Endothelial cell of umbilical vein (primary cell): ENCODE data around the gene STX1A. TPM values are rescaled to one million over a fixed set of nuclear protein-coding genes. Genes with fewer than 3 reads are reported as not detected.

ENCODE experiments used
- BruUV-seq: library from RNA; stranded (reverse); fragments of 400-500 nt; replicated peaks from 2 replicates; lab custom pipeline; 2021; lab: Mats Ljungman, UMichigan
- CTCF ChIA-PET: fragments of 300-600, 350-600 bp; sonication (Branson Sonifier 250); formaldehyde crosslinking; loops from one replicate; lab custom pipeline; 2021; ENCODE audit warnings: antibody characterized with exemption, inconsistent platforms; lab: Charles Lee
- POLR2A ChIA-PET: fragments of 300-600, 350-600 bp; sonication (Branson Sonifier 250); formaldehyde crosslinking; loops from one replicate; lab custom pipeline; 2021; ENCODE audit warnings: antibody characterized with exemption, inconsistent platforms; lab: Charles Lee
- DNase-seq: peaks from one replicate; pipeline ENCODE4 v3.0.0-alpha.2; 2011; ENCODE audit warnings: low read depth, low spot score
- FAIRE-seq: peaks from 2 replicates; lab custom pipeline; 2011; peaks lifted over from hg19 to GRCh38; lab: Jason Lieb, UNC
- H2AFZ ChIP-seq: 2 replicates; pipeline ENCODE4 v1.6.0; 2012; ENCODE audit warnings: low read depth, low read length, control low read depth, inconsistent platforms
- H3K27ac ChIP-seq: 2 replicates; pipeline ENCODE4 v1.5.1; 2011; ENCODE audit warnings: low read depth, mild to moderate bottlenecking, control low read depth, low read length, moderate library complexity; ENCODE audit not compliant: insufficient read depth
- H3K27me3 ChIP-seq, 2 experiments: 2 replicates each; pipeline versions ENCODE4 v1.6.0 to v1.6.1; 2011; ENCODE audit warnings: low read length in 2 of 2, mixed read lengths in 1 of 2; ENCODE audit not compliant: control insufficient read depth in 2 of 2, insufficient read depth in 2 of 2
- H3K36me3 ChIP-seq, 2 experiments: 2 replicates in 1 of 2; 3 replicates in 1 of 2; pipeline ENCODE4 v1.5.1; 2011; ENCODE audit warnings: low read length in 2 of 2, mild to moderate bottlenecking in 1 of 2, moderate library complexity in 1 of 2; ENCODE audit not compliant: control insufficient read depth in 2 of 2, insufficient read depth in 2 of 2; ENCODE audit errors: extremely low read depth in 1 of 2
- H3K4me1 ChIP-seq: 3 replicates; pipeline ENCODE4 v1.5.1; 2011; ENCODE audit warnings: mild to moderate bottlenecking, low read length; ENCODE audit not compliant: control insufficient read depth, insufficient read depth; ENCODE audit errors: extremely low read depth
- H3K4me2 ChIP-seq: 2 replicates; pipeline ENCODE4 v1.6.1; 2011; ENCODE audit warnings: low read length, control low read depth, mixed read lengths; ENCODE audit not compliant: insufficient read depth
- H3K4me3 ChIP-seq, 3 experiments: fragments of 200-600 bp in 1 of 3; sonication (generic), shearing (Covaris generic) in 1 of 3; replicated peaks in 1 of 3; 2 replicates each; pipeline ENCODE4 v1.5.1; 2011 to 2016; ENCODE audit warnings: control low read depth in 3 of 3, low read length in 3 of 3, mild to moderate bottlenecking in 2 of 3, inconsistent platforms in 1 of 3, low read depth in 1 of 3, moderate library complexity in 1 of 3; ENCODE audit not compliant: insufficient read depth in 1 of 3
- H3K79me2 ChIP-seq: 2 replicates; pipeline ENCODE4 v1.6.0; 2012; ENCODE audit warnings: low read length, inconsistent platforms; ENCODE audit not compliant: control insufficient read depth, insufficient read depth
- H3K9ac ChIP-seq: replicated peaks from 2 replicates; pipeline ENCODE3; 2011; ENCODE audit warnings: low read length, control low read depth; ENCODE audit not compliant: insufficient read depth; ENCODE audit errors: extremely low read depth
- H3K9me1 ChIP-seq: replicated peaks from 3 replicates; pipeline ENCODE4 v1.6.0; 2011; ENCODE audit warnings: mild to moderate bottlenecking, low read length; ENCODE audit not compliant: control insufficient read depth, insufficient read depth; ENCODE audit errors: extremely low read depth
- H3K9me3 ChIP-seq: replicated peaks from 2 replicates; pipeline ENCODE4 v1.5.1; 2012; ENCODE audit warnings: low read length, inconsistent platforms; ENCODE audit not compliant: control insufficient read depth, insufficient read depth
- H4K20me1 ChIP-seq: replicated peaks from 2 replicates; pipeline ENCODE3; 2011; ENCODE audit warnings: mild to moderate bottlenecking, low read length; ENCODE audit not compliant: control insufficient read depth, insufficient read depth; ENCODE audit errors: extremely low read depth
- CTCF ChIP-seq, 2 donors: IDR thresholded peaks; 1 replicate in 1 of 2; 2 replicates in 1 of 2; pipeline ENCODE4 v1.5.1; 2011; ENCODE audit warnings: low read length in 2 of 2, mild to moderate bottlenecking in 2 of 2, moderate library complexity in 2 of 2, control low read depth in 1 of 2, inconsistent platforms in 1 of 2, low read depth in 1 of 2; ENCODE audit not compliant: insufficient read depth in 1 of 2; ENCODE audit errors: extremely low read depth in 1 of 2
- EZH2 ChIP-seq: IDR thresholded peaks from 2 replicates; pipeline ENCODE4 v1.6.1; 2012; ENCODE audit warnings: borderline replicate concordance, low read depth, mild to moderate bottlenecking, moderate library complexity, low read length, inconsistent platforms; ENCODE audit not compliant: severe bottlenecking
- FOS ChIP-seq: IDR thresholded peaks from 2 replicates; pipeline ENCODE4 v1.6.1; 2011; ENCODE audit warnings: mild to moderate bottlenecking, low read length, moderate library complexity, borderline replicate concordance; ENCODE audit not compliant: insufficient read depth
- GATA2 ChIP-seq: IDR thresholded peaks from 2 replicates; pipeline ENCODE4 v1.7.0; 2011; ENCODE audit warnings: low read depth, mild to moderate bottlenecking, moderate library complexity, mixed read lengths, low read length; ENCODE audit not compliant: insufficient read length, insufficient read depth
- JUN ChIP-seq: IDR thresholded peaks from 2 replicates; pipeline ENCODE4 v1.6.1; 2011; ENCODE audit warnings: borderline replicate concordance, low read depth; ENCODE audit not compliant: insufficient read length, insufficient read depth
- MAX ChIP-seq: IDR thresholded peaks from 2 replicates; pipeline ENCODE4 v1.6.1; 2011; ENCODE audit not compliant: insufficient read depth, insufficient read length
- MYC ChIP-seq: IDR thresholded peaks from one replicate; pipeline ENCODE4 v1.6.1; 2011; ENCODE audit warnings: mild to moderate bottlenecking, low read depth, low read length
- POLR2A ChIP-seq: IDR thresholded peaks from 2 replicates; pipeline ENCODE4 v1.6.1; 2012; ENCODE audit warnings: low read depth, mild to moderate bottlenecking, control low read depth, low read length
- POLR2AphosphoS5 ChIP-seq: IDR thresholded peaks from 2 replicates; pipeline ENCODE4 v1.6.1; 2012; ENCODE audit warnings: low read depth, mild to moderate bottlenecking, control low read depth, low read length, moderate library complexity; ENCODE audit not compliant: insufficient read depth
- dilution Hi-C: fragments of 300-500 bp; cut with MboI; formaldehyde crosslinking; loops from one replicate; pipeline ENCODE4 v1.15.0; 2019; ENCODE audit warnings: low sequenced_read_pairs; ENCODE audit not compliant: extremely low pct_ligation_motif_present
- intact Hi-C: fragments of 100-400 bp; cut with micrococcal nuclease; formaldehyde crosslinking; loops from one replicate; pipeline ENCODE4 v1.10.0; 2022
- polyA plus RNA-seq, 4 experiments: library from polyadenylated mRNA; depleted of rRNA in 3 of 4; stranded (reverse) in 3 of 4; unstranded in 1 of 4; fragments of >200 nt; gene quantifications; 2 replicates each; pipeline versions ENCODE4 v1.2.1 to v1.2.3, GENCODE V29; 2011 to 2012; ENCODE audit warnings: missing spikeins in 1 of 4
- total RNA-seq: library from RNA; stranded (reverse); gene quantifications from 2 replicates; pipeline ENCODE4 v1.2.3, GENCODE V29; 2021

STX1A gene
- total and polyA plus RNA-seq, 2 donors (not counting 3 experiments of a cell fraction or from before 2014, with no cell fraction given): 13.1 to 20.8 TPM

GRCh38 chr7:73706126-73707044 lies 13.1 kb downstream of the STX1A start:
- ChIA-PET CTCF (interaction anchor here (0.9 to 3.5 kb wide), 6 partner anchors 8 to 100 kb away, joined by 4 to 25 read pairs (median 10); partner anchors contain the start of gene STX1A), POLR2A (no interaction called here)
- no peak for TF ChIP-seq POLR2AphosphoS5
- TF ChIP-seq JUN: no peak
- TF ChIP-seq GATA2: no peak
- no peak for TF ChIP-seq MAX
- TF ChIP-seq CTCF (IDR thresholded peaks at IDR 0.05; ENCODE audit: extremely low read depth in 1 of 2, insufficient read depth in 1 of 2, low read depth in 1 of 2, low read length in 2 of 2): no peak
- TF ChIP-seq EZH2: no peak
- no peak for TF ChIP-seq FOS
- no peak for TF ChIP-seq POLR2A
- no peak for TF ChIP-seq MYC
- dilution Hi-C loops: no loop called here
- Histone ChIP-seq H3K9me1 (no peaks in the 10 kb centered on the region), H4K20me1 (no peaks in the 10 kb centered on the region), H3K9me3 (no peaks in the 10 kb centered on the region), H3K9ac (no peak overlapping the region), H3K4me3 (no peak overlapping the region), H3K27ac (no peak overlapping the region), H3K36me3 (peaks cover 0 to 5% of the 10 kb centered on the region in 2 experiments), H3K27me3 (no peaks in the 10 kb centered on the region), H3K79me2 (peaks cover 26% of the 10 kb centered on the region), H3K4me1 (peaks cover 9% of the 10 kb centered on the region), H2AFZ (no peak overlapping the region), H3K4me2 (no peak overlapping the region)
- intact Hi-C loops: loop anchor here (1.0 kb wide), 1 partner anchor 12 kb away; no protein-coding TSS in a partner anchor
- DNase-seq: no peak
- BruUV-seq: no TSS peak
- FAIRE-seq: no peak
